ENCODE measurements around the gene PFKFB3.
"Not testable (repeated sequence)": the region's sequence is repeated elsewhere in the genome, so short reads cannot be mapped to it uniquely, and the experiment has no call there.

Gene PFKFB3

GRCh38 chr10:6275022-6275997 is 72.6 kb downstream of the PFKFB3 start:
- DNase-seq = peak; percentile 90

- DNase-seq = no peak
Measured at GRCh38 chr10:6276356-6276755, 73.6 kb downstream of the PFKFB3 start.

GRCh38 chr10:6278519-6279120 is 75.9 kb downstream of the PFKFB3 start:
- no peak for DNase-seq

- DNase-seq = no peak
Measured at GRCh38 chr10:6279540-6280267, 77.0 kb downstream of the PFKFB3 start.

GRCh38 chr10:6280291-6280690 is 77.6 kb downstream of the PFKFB3 start:
- no peak for DNase-seq

- DNase-seq = no peak
Measured at GRCh38 chr10:6282454-6282958, 79.8 kb downstream of the PFKFB3 start.

GRCh38 chr10:6283655-6284054 is 80.9 kb downstream of the PFKFB3 start:
- no peak for DNase-seq

GRCh38 chr10:6290621-6291020 is 87.9 kb downstream of the PFKFB3 start:
- DNase-seq = not testable (repeated sequence)

GRCh38 chr10:6292741-6293151 is 90.0 kb downstream of the PFKFB3 start:
- no peak for DNase-seq

- not testable (repeated sequence) for DNase-seq
Measured at GRCh38 chr10:6296425-6296824, 93.7 kb downstream of the PFKFB3 start.

GRCh38 chr10:6296828-6297251 is 94.1 kb downstream of the PFKFB3 start:
- DNase-seq = no peak

GRCh38 chr10:6297522-6297921 is 94.8 kb downstream of the PFKFB3 start:
- DNase-seq = no peak

GRCh38 chr10:6297951-6298381 is 95.2 kb downstream of the PFKFB3 start:
- DNase-seq = no peak

- no peak for DNase-seq
Measured at GRCh38 chr10:6298428-6298827, 95.7 kb downstream of the PFKFB3 start.

GRCh38 chr10:6299234-6299633 is 96.5 kb downstream of the PFKFB3 start:
- peak; percentile 57 for DNase-seq

- no peak for DNase-seq
Measured at GRCh38 chr10:6299743-6300105, 97.0 kb downstream of the PFKFB3 start.

- peak; percentile 49 for DNase-seq
Measured at GRCh38 chr10:6300106-6300783, 97.5 kb downstream of the PFKFB3 start.

- no peak for DNase-seq
Measured at GRCh38 chr10:6300784-6301460, 98.2 kb downstream of the PFKFB3 start.

- no peak for DNase-seq
Measured at GRCh38 chr10:6301488-6302075, 98.8 kb downstream of the PFKFB3 start.
